K562 (cell line): ENCODE measurements around the gene IL1RAPL2. TPM values are rescaled to one million over a fixed set of nuclear protein-coding genes. Genes with fewer than 3 reads are reported as not detected.

Experiments used
- ATAC-seq: fragments of 200-7000 bp; cut with Tn5 transposase; 3 replicates; pipeline ENCODE4 v1.9.1; 2020; ENCODE audit warnings: moderate library complexity
- BruUV-seq: library from RNA; stranded (reverse); fragments of 400-500 nt; replicated peaks from 2 replicates; lab custom pipeline; 2021; lab: Mats Ljungman, UMichigan
- CTCF ChIA-PET: fragments of 300-600 bp; formaldehyde crosslinking; extraction: SDS; loops from one replicate; lab custom pipeline; 2021; ENCODE audit warnings: low intra/inter-chr PET ratio; lab: Yijun Ruan, JAX
- POLR2A ChIA-PET: fragments of 300-600, 350-650 bp; sonication (Branson Sonifier 250); formaldehyde crosslinking; extraction: SDS; loops from one replicate; lab custom pipeline; 2021; ENCODE audit warnings: antibody characterized with exemption, inconsistent platforms; lab: Yijun Ruan, JAX
- DNase-seq, 4 experiments: peaks; one replicate each; pipeline versions ENCODE4 v3.0.0 to v3.0.0-alpha.2; 2011 to 2018; ENCODE audit warnings: low spot score in 3 of 4, mixed read lengths in 3 of 4; ENCODE audit errors: extremely low read depth in 1 of 4
- FAIRE-seq: peaks from 2 replicates; lab custom pipeline; 2011; peaks lifted over from hg19 to GRCh38; lab: Jason Lieb, UNC
- H2AFZ ChIP-seq: 2 replicates; pipeline ENCODE4 v1.6.0; 2011; ENCODE audit warnings: low read depth, low read length, control low read depth, inconsistent platforms
- H3K27ac ChIP-seq: fragments of 200-600 bp; 3 replicates; pipeline ENCODE4 v1.8.0; 2011; ENCODE audit warnings: low read depth, mild to moderate bottlenecking, control low read depth, inconsistent platforms, low read length, moderate library complexity, mixed read lengths; ENCODE audit errors: extremely low read depth
- H3K27me3 ChIP-seq, 2 experiments: fragments of 300-600 bp in 1 of 2; 2 replicates in 1 of 2; 3 replicates in 1 of 2; pipeline versions ENCODE4 v1.6.0 to v1.8.0; 2011; ENCODE audit warnings: inconsistent platforms in 2 of 2, low read length in 2 of 2, mild to moderate bottlenecking in 1 of 2, mixed read lengths in 1 of 2, moderate library complexity in 1 of 2; ENCODE audit not compliant: control insufficient read depth in 2 of 2, insufficient read depth in 2 of 2
- H3K36me3 ChIP-seq: fragments of 300-600 bp; 3 replicates; pipeline ENCODE4 v1.8.0; 2011; ENCODE audit warnings: mild to moderate bottlenecking, low read length, inconsistent platforms; ENCODE audit not compliant: control insufficient read depth, insufficient read depth
- H3K4me1 ChIP-seq, 2 experiments: fragments of 200-600 bp in 1 of 2; replicated peaks in 1 of 2; 2 replicates in 1 of 2; 3 replicates in 1 of 2; pipeline versions ENCODE4 v1.5.1 to v1.8.0; 2011; ENCODE audit warnings: inconsistent platforms in 2 of 2, low read length in 2 of 2, mild to moderate bottlenecking in 1 of 2, mixed read lengths in 1 of 2, moderate library complexity in 1 of 2; ENCODE audit not compliant: control insufficient read depth in 2 of 2, insufficient read depth in 2 of 2
- H3K4me2 ChIP-seq: 2 replicates; pipeline ENCODE4 v1.6.1; 2011; ENCODE audit warnings: low read length, control low read depth, inconsistent platforms, mixed read lengths; ENCODE audit not compliant: insufficient read depth
- H3K4me3 ChIP-seq: fragments of 200-600 bp; sonication (generic), shearing (Covaris generic); 2 replicates; pipeline ENCODE4 v1.5.1; 2016; ENCODE audit warnings: control low read depth, inconsistent platforms
- H3K79me2 ChIP-seq: fragments of 200-600 bp; 3 replicates; pipeline ENCODE4 v1.8.0; 2011; ENCODE audit warnings: low read length, inconsistent platforms; ENCODE audit not compliant: control insufficient read depth, insufficient read depth
- H3K9ac ChIP-seq, 2 experiments: 2 replicates each; pipeline versions ENCODE4 v1.6.0 to v1.6.1; 2011; ENCODE audit warnings: low read depth in 2 of 2, low read length in 2 of 2, control low read depth in 1 of 2, inconsistent platforms in 1 of 2, mild to moderate bottlenecking in 1 of 2, mixed read lengths in 1 of 2; ENCODE audit not compliant: insufficient read depth in 1 of 2
- H3K9me1 ChIP-seq: one replicate; pipeline ENCODE4 v1.6.0; 2011; ENCODE audit warnings: inconsistent platforms, mild to moderate bottlenecking, low read length, moderate library complexity; ENCODE audit not compliant: control insufficient read depth, insufficient read depth
- H3K9me3 ChIP-seq: replicated peaks from 2 replicates; pipeline ENCODE4 v1.5.1; 2011; ENCODE audit warnings: low read depth, low read length, inconsistent platforms; ENCODE audit not compliant: control insufficient read depth, insufficient read depth
- H4K20me1 ChIP-seq: replicated peaks from 2 replicates; pipeline ENCODE4 v1.6.1; 2011; ENCODE audit warnings: low read length, inconsistent platforms, mixed read lengths; ENCODE audit not compliant: control insufficient read depth, insufficient read depth
- CREB1 ChIP-seq, 2 experiments: sonication (generic) in 1 of 2; formaldehyde crosslinking in 1 of 2; IDR thresholded peaks; 2 replicates each; pipeline versions ENCODE4 v1.6.1 to v1.8.0; 2012 to 2022; ENCODE audit warnings: inconsistent platforms in 1 of 2, mild to moderate bottlenecking in 1 of 2, missing genetic modification reagents in 1 of 2, moderate library complexity in 1 of 2
- ETV1 ChIP-seq: fragments of 450-650 bp; conservative IDR thresholded peaks from 2 replicates; pipeline ENCODE4 v1.6.1; 2016; ENCODE audit warnings: missing genetic modification characterization, control low read depth, low read depth, missing compliant biosample characterization
- FIP1L1 ChIP-seq: fragments of 200-400 bp; formaldehyde crosslinking; IDR thresholded peaks from 2 replicates; pipeline ENCODE4 v1.6.1; 2018; ENCODE audit warnings: mild to moderate bottlenecking, low read depth, low read length; ENCODE audit not compliant: poor library complexity, severe bottlenecking
- PTRF ChIP-seq: fragments of 450-650 bp; IDR thresholded peaks from 2 replicates; pipeline ENCODE4 v1.6.1; 2016; ENCODE audit warnings: mild to moderate bottlenecking, missing genetic modification characterization, missing compliant biosample characterization
- ZBTB33 ChIP-seq: sonication (generic); formaldehyde crosslinking; IDR thresholded peaks from 2 replicates; pipeline ENCODE4 v1.8.1; 2023; ENCODE audit warnings: mild to moderate bottlenecking, missing genetic modification reagents
- ZBTB43 ChIP-seq: sonication (generic); formaldehyde crosslinking; IDR thresholded peaks from 2 replicates; pipeline ENCODE4 v1.8.0; 2023; ENCODE audit warnings: mild to moderate bottlenecking, missing genetic modification reagents
- WGBS: fragments of 100-300 bp; shearing (Covaris generic); methylation state at CpG from one replicate; pipeline ENCODE4 v1.1.6; 2016; ENCODE audit warnings: low coverage, mixed read lengths; ENCODE audit not compliant: insufficient coverage; ENCODE audit errors: missing lambda C conversion rate; 5-methylcytosine and 5-hydroxymethylcytosine counted together
- in situ Hi-C: fragments of 300-500 bp; cut with MboI; formaldehyde crosslinking; loops from 4 replicates; pipeline ENCODE4 v1.15.0; 2018; ENCODE audit warnings: inconsistent platforms, mixed read lengths
- intact Hi-C: fragments of 100-400 bp; cut with micrococcal nuclease; formaldehyde crosslinking; loops from 2 replicates; pipeline ENCODE4 v1.14.2; 2022
- polyA plus RNA-seq, 8 experiments: library from polyadenylated mRNA; depleted of rRNA in 4 of 8; stranded (reverse) in 5 of 8; unstranded in 3 of 8; fragments of >200 nt; fragmentation: Nextera tagmentation in 2 of 8; fragmentation: Illumina TruSeq in 1 of 8; extraction: Ambion mirVana in 2 of 8; extraction: Trizol in 1 of 8; gene quantifications; 2 replicates each; pipeline versions ENCODE4 v1.2.1 to v1.2.3, GENCODE V29; 2011 to 2014; ENCODE audit warnings: inconsistent platforms in 1 of 8, missing spikeins in 1 of 8
- total RNA-seq, 7 experiments: library from RNA; depleted of rRNA in 6 of 7; stranded (reverse); fragments of >200 nt in 6 of 7; fragmentation: Illumina TruSeq in 2 of 7; extraction: Trizol in 2 of 7; gene quantifications; 2 replicates each; pipeline versions ENCODE4 v1.2.1 to v1.2.3, GENCODE V29; 2011 to 2021; ENCODE audit warnings: low replicate concordance in 1 of 7

IL1RAPL2 gene
- total and polyA plus RNA-seq, 9 of the 15 experiments (the other 6 are each of a cell fraction or from before 2014, with no cell fraction given) = not detected

GRCh38 chrX:105013719-105014118, 447.7 kb downstream of the IL1RAPL2 start:
- no peaks in the 10 kb centered on the region for H3K36me3 ChIP-seq
- H3K4me1 ChIP-seq = no peaks in the 10 kb centered on the region
- no peaks in the 10 kb centered on the region for H4K20me1 ChIP-seq
- no peak for DNase-seq
- ChIA-PET POLR2A (no interaction called here), CTCF (no interaction called here)
- no peak overlapping the region for H3K4me2 ChIP-seq
- no peak overlapping the region for H3K4me3 ChIP-seq
- no peaks in the 10 kb centered on the region; the same call in 1 of the 2 replicates for H3K9me3 ChIP-seq
- no peaks in the 10 kb centered on the region for H3K79me2 ChIP-seq
- no peaks in the 10 kb centered on the region for H3K27me3 ChIP-seq
- BruUV-seq = no TSS peak
- WGBS = 0% methylated on average over 2 of the region's 2 CpGs
- intact Hi-C loops (no loop called here), in situ Hi-C loops (no loop called here)
- H3K27ac ChIP-seq = no peak overlapping the region
- H3K9ac ChIP-seq = no peak overlapping the region
- no peaks in the 10 kb centered on the region for H3K9me1 ChIP-seq
- no peak for FAIRE-seq
- H2AFZ ChIP-seq = no peak overlapping the region
- TF ChIP-seq ZBTB33 (CRISPR knock-in tag) (no peak), ETV1 (no peak), FIP1L1 (no peak), CREB1 (IDR thresholded peaks at IDR 0.05) (no peak), CREB1 (CRISPR knock-in tag; IDR thresholded peaks at IDR 0.05) (no peak), PTRF (tag) (no peak), ZBTB43 (no peak)
- no peak for ATAC-seq
